ENCODE results near the gene ETNK2.
A peak's percentile ranks its signal among the peaks of the same experiment; 100 is the strongest.

The ETNK2 gene

DNA sequence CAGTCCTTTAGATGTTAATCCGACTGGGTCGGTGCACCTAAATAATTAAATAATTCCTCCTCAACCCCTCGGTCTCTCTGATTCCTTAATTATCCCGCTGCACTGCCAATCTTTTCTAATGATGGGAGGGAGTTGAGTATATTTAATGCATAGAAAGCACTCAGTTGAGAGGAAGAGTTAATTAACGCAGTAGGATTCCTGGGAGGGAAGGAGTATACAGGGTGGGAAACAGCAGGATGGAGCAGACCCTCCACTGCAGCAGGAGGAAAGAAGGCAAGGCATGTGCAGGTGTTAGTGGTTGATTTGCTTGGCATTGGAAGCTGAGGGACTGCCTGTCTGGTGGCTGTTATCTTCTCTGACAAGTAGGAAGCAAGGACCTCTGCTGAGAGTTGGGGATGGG is 24.2 kb upstream of the ETNK2 start:
- no peak for DNase-seq (ENCODE audit: low spot score)

DNA sequence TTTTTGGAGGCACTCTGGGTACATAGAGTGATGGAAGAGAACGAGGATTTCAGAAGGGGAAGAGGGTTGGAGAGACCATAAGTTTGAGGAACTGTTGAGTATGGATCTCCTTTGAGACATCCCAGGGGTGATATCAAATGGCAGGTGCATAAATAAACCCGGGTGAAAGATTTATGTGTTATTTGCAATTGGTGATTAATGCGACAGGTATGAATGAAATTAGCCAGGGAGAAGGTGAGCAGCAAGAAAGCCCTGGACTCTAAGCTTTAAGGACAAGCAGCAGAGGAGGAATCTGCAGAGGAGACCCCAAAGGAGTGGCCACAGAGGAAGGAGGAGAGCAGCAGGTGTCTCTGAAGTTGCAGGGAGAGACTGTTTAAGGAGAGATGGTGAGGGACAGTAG is 23.1 kb upstream of the ETNK2 start:
- no peak for DNase-seq (ENCODE audit: low spot score)

- DNase-seq (ENCODE audit: low spot score) = no peak
Observed at GRCh38 chr1:204172404-204173029, 20.7 kb upstream of the ETNK2 start.

DNA sequence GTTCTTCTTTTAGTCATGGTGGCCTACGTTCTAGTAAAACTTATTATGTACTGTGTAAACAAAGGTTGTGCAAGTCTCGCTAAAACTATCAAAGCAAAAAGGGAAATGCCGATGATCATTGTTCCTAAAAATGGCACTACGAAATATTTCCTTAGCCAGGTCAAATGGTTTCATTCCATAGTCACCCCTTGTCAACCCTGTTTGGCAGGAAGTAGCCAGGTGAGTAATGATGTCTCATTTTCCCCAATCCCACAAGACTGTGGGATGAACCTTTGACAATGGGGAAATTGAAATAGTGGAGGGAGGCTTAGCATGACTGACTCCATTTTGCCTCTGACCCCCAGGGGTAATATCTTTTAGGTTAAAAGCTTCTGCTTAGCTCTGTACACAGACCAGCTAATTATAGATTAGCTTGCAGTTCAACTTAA is 19.9 kb upstream of the ETNK2 start:
- peak; percentile 52 for DNase-seq (ENCODE audit: low spot score)

- no peak for DNase-seq (ENCODE audit: low spot score)
Observed at GRCh38 chr1:204170494-204171155, 18.8 kb upstream of the ETNK2 start.

DNA sequence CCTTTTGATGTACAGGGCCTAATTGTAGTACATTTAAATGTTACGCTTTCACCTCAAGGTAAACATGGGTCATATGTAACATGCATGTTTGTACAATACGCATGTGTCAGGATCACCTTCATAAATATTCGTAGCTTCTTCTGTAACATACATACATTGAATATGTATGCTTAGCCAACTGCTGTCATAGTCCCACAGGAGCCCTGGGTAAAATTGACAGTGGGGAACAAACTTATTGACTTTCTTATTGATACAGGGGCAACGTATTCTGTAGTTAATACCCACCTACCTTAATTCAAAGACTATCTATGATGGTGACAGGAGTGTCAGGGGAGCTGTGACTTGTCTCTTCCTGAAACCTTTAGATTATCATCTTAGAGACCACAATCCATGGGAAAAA is 18.0 kb upstream of the ETNK2 start:
- no peak for DNase-seq (ENCODE audit: low spot score)

- no peak for DNase-seq (ENCODE audit: low spot score)
Observed at GRCh38 chr1:204167730-204168129, 15.9 kb upstream of the ETNK2 start.

- DNase-seq (ENCODE audit: low spot score) = no peak
Observed at GRCh38 chr1:204166219-204166618, 14.4 kb upstream of the ETNK2 start, which contains the start of gene REN. Gene REN, minus strand, starts transcription at chr1:204166337. Its CDS starts 44 bp downstream, at chr1:204166293.

DNA sequence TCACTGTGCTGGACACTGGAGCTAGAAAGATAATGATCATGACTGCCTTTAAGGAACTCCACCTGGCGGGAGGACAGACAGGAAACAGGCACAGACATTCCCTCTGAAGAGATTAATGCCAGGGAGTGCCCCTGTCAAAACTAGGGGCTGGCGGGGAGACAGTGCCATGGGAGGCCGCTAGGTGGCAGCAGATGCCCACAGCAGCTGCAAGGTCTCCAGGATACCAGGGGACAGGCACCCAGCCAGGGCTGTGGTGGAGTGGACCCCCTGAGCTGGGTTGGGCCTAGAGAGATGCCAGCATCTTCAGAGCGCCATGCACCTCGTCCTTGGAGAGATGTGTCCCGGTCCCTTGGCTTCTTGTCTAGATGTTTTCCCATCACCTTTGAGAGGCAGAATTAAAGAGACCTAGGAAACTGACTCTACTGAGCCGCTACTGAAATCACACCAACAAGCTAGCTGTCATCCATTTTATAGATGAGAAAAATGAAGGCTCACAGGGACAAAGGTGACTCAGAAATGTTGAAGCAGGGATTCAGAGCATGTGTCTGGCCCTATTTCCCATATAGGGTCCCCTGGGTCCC is 10.7 kb upstream of the ETNK2 start:
- DNase-seq (ENCODE audit: low spot score) = peak; percentile 82

- DNase-seq (ENCODE audit: low spot score) = no peak
Observed at GRCh38 chr1:204161609-204162493, 10.0 kb upstream of the ETNK2 start.

- no peak for DNase-seq (ENCODE audit: low spot score)
Observed at GRCh38 chr1:204157962-204158361, 6.1 kb upstream of the ETNK2 start.

DNA sequence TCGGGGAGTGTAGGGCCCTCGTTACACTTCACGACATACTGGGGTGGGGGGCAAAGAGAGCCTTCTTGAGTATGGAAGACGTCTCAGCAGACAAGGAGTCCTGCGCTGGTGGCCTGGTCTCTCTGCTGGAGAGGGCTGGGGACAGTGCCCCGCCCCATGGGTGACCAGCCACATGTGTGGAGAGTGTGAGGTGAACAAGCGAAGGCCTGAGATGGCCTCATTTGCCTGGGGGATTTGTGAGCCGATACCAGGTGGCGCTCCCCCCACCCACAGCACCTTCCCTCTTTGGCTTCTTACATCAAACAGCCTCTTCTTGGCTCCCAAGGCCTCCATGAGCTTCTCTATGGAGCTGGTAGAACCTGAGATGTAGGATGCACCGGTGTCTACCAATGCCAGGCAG is 4.0 kb upstream of the ETNK2 start:
- no peak for DNase-seq (ENCODE audit: low spot score)

- no peak for DNase-seq (ENCODE audit: low spot score)
Observed at GRCh38 chr1:204154568-204155255, 2.9 kb upstream of the ETNK2 start.

DNA sequence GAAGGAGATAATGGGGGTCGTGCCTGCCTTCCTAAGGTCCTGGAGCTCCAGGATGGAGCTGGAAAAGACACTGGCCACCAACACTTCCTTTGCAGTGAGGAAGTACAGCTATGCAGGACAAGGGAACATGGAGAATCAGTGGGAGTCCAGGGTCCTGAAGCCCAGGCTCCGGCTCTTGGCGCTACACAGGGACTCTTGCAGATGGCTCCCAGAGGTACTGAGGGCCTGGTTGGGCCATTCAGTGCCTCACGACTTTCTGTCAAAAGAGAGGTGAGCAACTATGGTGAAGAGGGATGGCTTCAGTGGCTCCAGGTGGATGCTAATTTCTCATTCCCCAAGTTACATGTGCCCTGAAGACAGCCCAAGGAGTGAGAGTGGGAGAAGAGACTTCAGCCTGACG is 1.8 kb upstream of the ETNK2 start:
- no peak for DNase-seq (ENCODE audit: low spot score)

GRCh38 chr1:204152310-204153044 is 633 bp upstream of the ETNK2 start:
- DNase-seq (ENCODE audit: low spot score) = no peak

DNA sequence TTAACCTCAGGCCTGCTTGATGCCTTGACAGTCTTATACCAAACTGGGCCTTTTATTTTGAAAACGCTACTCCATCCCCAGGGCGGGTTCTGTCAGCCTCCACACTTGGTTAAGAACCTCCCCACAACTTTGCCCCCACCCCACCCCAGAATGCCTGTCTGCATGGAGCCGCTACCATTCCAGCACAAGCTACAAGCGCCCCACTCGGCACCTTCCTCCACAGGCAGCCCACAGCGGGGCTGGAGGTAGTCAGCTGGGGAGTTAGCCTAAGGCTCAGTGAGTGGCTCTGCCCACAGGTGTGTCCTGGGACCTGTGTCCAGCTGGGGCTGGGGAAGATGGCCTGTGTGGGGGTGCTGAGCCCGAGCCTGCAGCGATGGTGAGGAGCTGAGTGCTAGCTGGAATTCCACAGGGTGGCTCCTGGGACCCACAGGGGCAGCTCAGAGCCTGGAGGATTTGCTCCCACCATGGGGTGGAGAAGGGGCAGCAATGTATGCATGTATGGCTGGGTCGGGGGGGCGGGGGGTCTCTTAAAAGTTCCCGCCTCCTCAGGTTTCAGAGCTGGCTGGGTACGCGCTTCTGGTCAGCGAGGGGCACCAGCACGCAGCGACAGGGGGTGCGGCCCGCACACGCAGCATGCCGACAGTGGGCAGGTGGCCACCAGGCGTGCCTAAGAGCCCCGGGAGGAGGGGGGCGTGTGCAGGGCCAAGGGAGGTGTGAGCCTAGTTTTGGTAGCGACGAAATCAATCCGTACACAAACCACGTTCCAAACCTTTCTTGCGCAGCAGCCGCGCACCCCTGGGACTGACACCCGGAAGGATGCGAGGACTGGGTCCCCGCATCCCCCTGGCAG is 917 bp downstream of the ETNK2 start:
- DNase-seq (ENCODE audit: low spot score) = no peak

DNA sequence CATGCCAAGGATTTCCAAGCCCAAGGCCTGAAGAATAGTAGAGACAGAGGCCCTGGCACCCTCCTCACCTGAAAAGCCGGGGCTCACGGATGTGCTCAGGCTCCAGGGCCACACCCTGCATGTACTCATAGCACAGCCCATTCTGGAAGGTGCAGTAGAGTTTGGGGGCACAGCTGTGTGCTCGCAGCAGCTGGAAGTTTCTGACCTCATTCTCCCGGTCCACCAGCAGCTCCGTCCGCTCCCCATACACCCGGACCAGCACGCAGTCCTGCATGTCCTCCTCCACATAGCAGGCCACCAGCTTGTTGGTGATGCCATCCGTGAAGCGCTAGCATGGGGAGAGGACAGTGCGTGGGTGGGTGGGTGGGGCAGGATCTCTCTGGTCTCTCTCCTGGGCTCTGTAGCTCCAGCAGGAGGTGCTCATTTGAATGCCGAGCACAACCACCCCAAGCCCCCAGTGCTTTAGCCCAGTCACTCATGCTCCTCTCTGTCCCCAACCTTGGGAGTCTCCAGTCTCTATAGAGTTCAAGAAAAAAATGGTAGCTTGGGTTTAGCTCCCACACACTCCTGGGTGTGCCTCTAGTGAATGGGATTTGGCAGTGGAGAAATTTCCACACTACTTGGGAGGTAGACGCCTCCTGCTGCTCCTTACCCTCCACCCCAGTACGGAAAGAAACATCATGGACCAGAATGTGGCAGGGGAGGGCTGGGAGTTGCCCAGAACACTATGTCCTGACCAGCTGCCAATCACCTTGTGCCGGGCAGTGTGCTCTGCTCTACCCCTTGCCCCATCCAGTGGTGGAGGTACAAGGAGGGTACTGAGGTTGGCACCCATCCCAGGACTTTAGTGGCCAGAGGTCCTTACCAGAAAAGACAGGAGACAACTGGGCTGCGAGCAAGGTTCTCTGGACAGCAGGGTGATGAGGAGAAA is 1.9 kb downstream of the ETNK2 start:
- peak; percentile 33 for DNase-seq (ENCODE audit: low spot score)

- no peak for DNase-seq (ENCODE audit: low spot score)
Observed at GRCh38 chr1:204149107-204149506, 2.7 kb downstream of the ETNK2 start.

All from SW480 (cell line).